ENCODE results near the gene ENO2.
"Not testable (repeated sequence)": the region's sequence is repeated elsewhere in the genome, so short reads cannot be mapped to it uniquely, and the experiment has no call there.

Gene ENO2

GRCh38 chr12:6914246-6914946 is at the start of gene ENO2:
Gene ENO2, plus strand, starts transcription at chr12:6914580. Its CDS starts 1,253 bp downstream, at chr12:6915833.
- DNase-seq (ENCODE audit: low read depth) = no peak

- not testable (repeated sequence) for DNase-seq (ENCODE audit: low read depth)
Measured at GRCh38 chr12:6865307-6865706, 49.1 kb upstream of the ENO2 start.

- DNase-seq (ENCODE audit: low read depth) = no peak
Measured at GRCh38 chr12:6866163-6866919, 48.0 kb upstream of the ENO2 start.

- no peak for DNase-seq (ENCODE audit: low read depth)
Measured at GRCh38 chr12:6866920-6867412, 47.4 kb upstream of the ENO2 start.

- DNase-seq (ENCODE audit: low read depth) = no peak
Measured at GRCh38 chr12:6867413-6868210, 46.8 kb upstream of the ENO2 start, which contains the start of gene TPI1. Gene TPI1, plus strand, starts transcription at chr12:6867531. Its CDS starts 36 bp downstream, at chr12:6867567.

GRCh38 chr12:6868211-6869048 is 46.0 kb upstream of the ENO2 start:
- no peak for DNase-seq (ENCODE audit: low read depth)

GRCh38 chr12:6869049-6870021 is 45.0 kb upstream of the ENO2 start:
- DNase-seq (ENCODE audit: low read depth) = no peak

- not testable (repeated sequence) for DNase-seq (ENCODE audit: low read depth)
Measured at GRCh38 chr12:6870304-6870703, 44.1 kb upstream of the ENO2 start.

GRCh38 chr12:6871052-6871957 is 43.1 kb upstream of the ENO2 start:
- DNase-seq (ENCODE audit: low read depth) = no peak

GRCh38 chr12:6872073-6873048 is 42.0 kb upstream of the ENO2 start:
- DNase-seq (ENCODE audit: low read depth) = no peak

- DNase-seq (ENCODE audit: low read depth) = no peak
Measured at GRCh38 chr12:6873094-6874014, 41.0 kb upstream of the ENO2 start, which contains the start of gene SPSB2. Gene SPSB2, minus strand, starts transcription at chr12:6873303. Its CDS starts 402 bp downstream, at chr12:6872901.

GRCh38 chr12:6874015-6874368 is 40.4 kb upstream of the ENO2 start:
- DNase-seq (ENCODE audit: low read depth) = not testable (repeated sequence)

- DNase-seq (ENCODE audit: low read depth) = not testable (repeated sequence)
Measured at GRCh38 chr12:6879824-6880223, 34.6 kb upstream of the ENO2 start.

GRCh38 chr12:6883252-6883651 is 31.1 kb upstream of the ENO2 start:
- no peak for DNase-seq (ENCODE audit: low read depth)

- no peak for DNase-seq (ENCODE audit: low read depth)
Measured at GRCh38 chr12:6883683-6884082, 30.7 kb upstream of the ENO2 start.

GRCh38 chr12:6884539-6884938 is 29.8 kb upstream of the ENO2 start:
- DNase-seq (ENCODE audit: low read depth) = no peak

Measured in HS-27A (cell line).